Stimulated activated CD4-positive, alpha-beta T cell treated with anti-CD3 and anti-CD28 coated beads, Interleukin-15, amount 100 ng/mL, for 24 hours (primary cell): Measurements from ENCODE around the gene MT1A.

ENCODE experiments used
- DNase-seq: peaks from one replicate; pipeline ENCODE4 v3.0.0-alpha.2; 2020

Gene MT1A

GRCh38 chr16:56632156-56632847 lies 6.2 kb upstream of the MT1A start, which contains the start of gene MT1M:
MT1M (plus strand) TSS chr16:56632659; CDS start chr16:56632732, 73 bp downstream.
- DNase-seq = no peak

- DNase-seq = no peak
These were observed 5.6 kb upstream of the MT1A start for GRCh38 chr16:56632848-56633365.

- DNase-seq = no peak
These were observed 4.9 kb upstream of the MT1A start for GRCh38 chr16:56633535-56633934.

- DNase-seq = no peak
These were observed 3.6 kb upstream of the MT1A start for GRCh38 chr16:56634715-56635440.

GRCh38 chr16:56635441-56635967 lies 3.0 kb upstream of the MT1A start:
- peak; percentile 37 for DNase-seq

- no peak for DNase-seq
These were observed 1.7 kb upstream of the MT1A start for GRCh38 chr16:56636616-56637413.

GRCh38 chr16:56639045-56639444 lies 579 bp downstream of the MT1A start:
- DNase-seq = no peak

GRCh38 chr16:56640076-56640475 lies 1.6 kb downstream of the MT1A start:
- no peak for DNase-seq

- no peak for DNase-seq
These were observed 2.7 kb downstream of the MT1A start for GRCh38 chr16:56641166-56641565.

GRCh38 chr16:56643080-56643778 lies 4.8 kb downstream of the MT1A start:
- DNase-seq = peak; percentile 86

GRCh38 chr16:56643833-56644232 lies 5.4 kb downstream of the MT1A start:
- DNase-seq = no peak

GRCh38 chr16:56645311-56645710 lies 6.8 kb downstream of the MT1A start:
- DNase-seq = no peak

GRCh38 chr16:56645838-56646237 lies 7.4 kb downstream of the MT1A start:
- DNase-seq = no peak

- no peak for DNase-seq
These were observed 9.4 kb downstream of the MT1A start for GRCh38 chr16:56647641-56648431.

GRCh38 chr16:56649271-56649670 lies 10.8 kb downstream of the MT1A start:
- DNase-seq = no peak

GRCh38 chr16:56649820-56650219 lies 11.4 kb downstream of the MT1A start:
- DNase-seq = no peak

- no peak for DNase-seq
These were observed 13.1 kb downstream of the MT1A start, which contains the start of gene MT1B for GRCh38 chr16:56651586-56651985. MT1B (plus strand) TSS chr16:56651886; CDS start chr16:56651954, 68 bp downstream.

GRCh38 chr16:56652600-56652999 lies 14.1 kb downstream of the MT1A start:
- DNase-seq = no peak

GRCh38 chr16:56653218-56653617 lies 14.8 kb downstream of the MT1A start:
- no peak for DNase-seq

GRCh38 chr16:56657555-56658326 lies 19.3 kb downstream of the MT1A start, which contains the start of gene MT1F:
MT1F (plus strand) TSS chr16:56657959; CDS start chr16:56658059, 100 bp downstream.
- peak; percentile 84 for DNase-seq
